SK-N-SH treated with all-trans-retinoic acid at 6 μM for 48 hours (cell line): Measurements from ENCODE around the gene WDR53.

Source experiments
- RARB ChIP-seq: fragments of 250-450 bp; sonication (Bioruptor Pico); IDR thresholded peaks from 2 replicates; pipeline ENCODE4 v1.8.0; 2021; ENCODE audit warnings: mild to moderate bottlenecking, moderate library complexity
- SNAI2 ChIP-seq: fragments of 250-450 bp; sonication (Bioruptor Pico); IDR thresholded peaks from 2 replicates; pipeline ENCODE4 v1.5.0; 2020; ENCODE audit warnings: mild to moderate bottlenecking, moderate library complexity
- ZFP30 ChIP-seq: fragments of 450-650 bp; formaldehyde crosslinking; IDR thresholded peaks from 2 replicates; pipeline ENCODE4 v1.5.0; 2022; ENCODE audit warnings: mild to moderate bottlenecking, moderate library complexity
- ZNF8 ChIP-seq: fragments of 450-650 bp; formaldehyde crosslinking; IDR thresholded peaks from 2 replicates; pipeline ENCODE4 v1.5.0; 2020; ENCODE audit warnings: mild to moderate bottlenecking, moderate library complexity
- TF ChIP-seq, protein P1 (sequence below): fragments of 250-450 bp; sonication (Bioruptor Pico); IDR thresholded peaks from 2 replicates; pipeline ENCODE4 v1.5.1; 2021; ENCODE audit warnings: mild to moderate bottlenecking, moderate library complexity

DNA sequence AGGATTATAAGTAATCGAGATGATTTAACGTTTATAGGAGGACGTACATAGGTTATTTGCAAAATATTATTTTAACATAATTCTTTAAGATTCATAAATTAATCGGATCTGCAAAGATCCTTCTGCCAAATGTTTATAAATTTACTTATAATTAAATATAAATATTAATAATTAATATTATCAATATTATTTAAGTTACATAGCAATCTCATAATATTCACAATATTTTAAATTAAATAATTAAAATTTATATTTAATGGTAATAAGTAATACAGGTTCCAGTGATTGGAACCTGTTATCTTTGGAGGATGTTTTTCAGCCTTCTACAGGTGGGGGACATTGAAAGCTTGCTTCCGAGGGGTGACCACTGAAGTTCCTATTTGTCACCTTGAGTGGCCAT is 16.1 kb downstream of the WDR53 start:
- TF ChIP-seq ZNF8 (no peak), RARB (CRISPR knock-in tag) (no peak), SNAI2 (CRISPR knock-in tag) (no peak), ZFP30 (no peak)
- TF ChIP-seq, protein P1, sequence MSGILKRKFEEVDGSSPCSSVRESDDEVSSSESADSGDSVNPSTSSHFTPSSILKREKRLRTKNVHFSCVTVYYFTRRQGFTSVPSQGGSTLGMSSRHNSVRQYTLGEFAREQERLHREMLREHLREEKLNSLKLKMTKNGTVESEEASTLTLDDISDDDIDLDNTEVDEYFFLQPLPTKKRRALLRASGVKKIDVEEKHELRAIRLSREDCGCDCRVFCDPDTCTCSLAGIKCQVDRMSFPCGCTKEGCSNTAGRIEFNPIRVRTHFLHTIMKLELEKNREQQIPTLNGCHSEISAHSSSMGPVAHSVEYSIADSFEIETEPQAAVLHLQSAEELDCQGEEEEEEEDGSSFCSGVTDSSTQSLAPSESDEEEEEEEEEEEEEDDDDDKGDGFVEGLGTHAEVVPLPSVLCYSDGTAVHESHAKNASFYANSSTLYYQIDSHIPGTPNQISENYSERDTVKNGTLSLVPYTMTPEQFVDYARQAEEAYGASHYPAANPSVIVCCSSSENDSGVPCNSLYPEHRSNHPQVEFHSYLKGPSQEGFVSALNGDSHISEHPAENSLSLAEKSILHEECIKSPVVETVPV (CRISPR knock-in tag): no peak
